ENCODE measurements around the gene TSPAN4. TPM values are rescaled to one million over a fixed set of nuclear protein-coding genes. Genes with fewer than 3 reads are reported as not detected.

Gene TSPAN4
- total and polyA plus RNA-seq, 4 donors = 68.3 to 197 (median 134) TPM

GRCh38 chr11:898143-898511, 55.5 kb downstream of the TSPAN4 start:
- no peak overlapping the region for H3K27ac ChIP-seq (ENCODE audit: low read depth in 1 of 2, low read length in 1 of 2)
- 81 to 86% methylated on average over 10 of the region's 10 CpGs for WGBS, 2 donors
- DNase-seq (peak in 2 of 3 donors; percentile 32 to 52), ATAC-seq (ENCODE audit: insufficient read depth, low FRiP score) (no peak)
- no peak for TF ChIP-seq CTCF (IDR thresholded peaks at IDR 0.05; ENCODE audit: control extremely low read depth, extremely low read depth)
- no peaks in the 10 kb centered on the region for H3K9me3 ChIP-seq (ENCODE audit: control insufficient read depth in 4 of 4, insufficient read depth in 3 of 4, low read length in 3 of 4)
- H3K4me3 ChIP-seq = no peak overlapping the region
- no peaks in the 10 kb centered on the region for H3K27me3 ChIP-seq (ENCODE audit: control insufficient read depth in 3 of 3, insufficient read depth in 3 of 3, low read length in 2 of 3)
- no peak overlapping the region for H3K9ac ChIP-seq (ENCODE audit: insufficient read depth in 1 of 2, low read length in 2 of 2)
- no peaks in the 10 kb centered on the region for H3K4me1 ChIP-seq (ENCODE audit: control insufficient read depth in 5 of 5, insufficient read depth in 5 of 5, low read length in 5 of 5)
- peaks cover 7 to 48% (median 22%) of the 10 kb centered on the region in 4 donors for H3K36me3 ChIP-seq (ENCODE audit: control insufficient read depth in 4 of 4, insufficient read depth in 4 of 4, low read length in 4 of 4)

- WGBS, 2 donors = 88 to 91% methylated on average over 22 of the region's 22 CpGs
- no peak for ATAC-seq (ENCODE audit: insufficient read depth, low FRiP score)
- peaks cover 7 to 50% (median 24%) of the 10 kb centered on the region in 4 donors for H3K36me3 ChIP-seq (ENCODE audit: control insufficient read depth in 4 of 4, insufficient read depth in 4 of 4, low read length in 4 of 4)
These were observed 56.0 kb downstream of the TSPAN4 start for GRCh38 chr11:898540-899190.

GRCh38 chr11:899724-900123, 57.1 kb downstream of the TSPAN4 start:
- H3K4me1 ChIP-seq (ENCODE audit: control insufficient read depth in 5 of 5, insufficient read depth in 5 of 5, low read length in 5 of 5) = no peaks in the 10 kb centered on the region
- 95% methylated on average over 11 of the region's 11 CpGs for WGBS, 2 donors

More at GRCh38 chr11:898540-899190, 56.0 kb downstream of the TSPAN4 start:
- no peak for TF ChIP-seq CTCF (IDR thresholded peaks at IDR 0.05; ENCODE audit: control extremely low read depth, extremely low read depth)
- no peak overlapping the region for H3K27ac ChIP-seq (ENCODE audit: low read depth in 1 of 2, low read length in 1 of 2)
- peak in 2 of 3 donors; percentile 18 to 22 for DNase-seq
- no peaks in the 10 kb centered on the region for H3K27me3 ChIP-seq (ENCODE audit: control insufficient read depth in 3 of 3, insufficient read depth in 3 of 3, low read length in 2 of 3)
- H3K4me3 ChIP-seq = no peak overlapping the region
- no peaks in the 10 kb centered on the region for H3K9me3 ChIP-seq (ENCODE audit: control insufficient read depth in 4 of 4, insufficient read depth in 3 of 4, low read length in 3 of 4)
- H3K9ac ChIP-seq (ENCODE audit: insufficient read depth in 1 of 2, low read length in 2 of 2) = no peak overlapping the region
- H3K4me1 ChIP-seq (ENCODE audit: control insufficient read depth in 5 of 5, insufficient read depth in 5 of 5, low read length in 5 of 5) = no peaks in the 10 kb centered on the region

More at GRCh38 chr11:899724-900123, 57.1 kb downstream of the TSPAN4 start:
- no peak for DNase-seq
- TF ChIP-seq CTCF (IDR thresholded peaks at IDR 0.05; ENCODE audit: control extremely low read depth, extremely low read depth) = no peak
- no peak for ATAC-seq (ENCODE audit: insufficient read depth, low FRiP score)
- Histone ChIP-seq H3K9me3 (ENCODE audit: control insufficient read depth in 4 of 4, insufficient read depth in 3 of 4, low read length in 3 of 4) (no peaks in the 10 kb centered on the region), H3K36me3 (ENCODE audit: control insufficient read depth in 4 of 4, insufficient read depth in 4 of 4, low read length in 4 of 4) (peaks cover 7 to 59% (median 30%) of the 10 kb centered on the region in 4 donors), H3K27ac (ENCODE audit: low read depth in 1 of 2, low read length in 1 of 2) (no peak overlapping the region), H3K9ac (ENCODE audit: insufficient read depth in 1 of 2, low read length in 2 of 2) (no peak overlapping the region), H3K4me3 (no peak overlapping the region), H3K27me3 (ENCODE audit: control insufficient read depth in 3 of 3, insufficient read depth in 3 of 3, low read length in 2 of 3) (no peaks in the 10 kb centered on the region)
